HL-60 (cell line): Measurements from ENCODE around the gene GM2A.

Source experiments
- DNase-seq, 2 experiments: peaks; one replicate each; pipeline ENCODE4 v3.0.0-alpha.2; 2010 to 2020; ENCODE audit warnings: low read depth in 1 of 2, low spot score in 1 of 2
- H3K27ac ChIP-seq: fragments of 250-450 bp; sonication (Bioruptor Pico); replicated peaks from 2 replicates; pipeline ENCODE4 v1.5.1; 2020; ENCODE audit warnings: mild to moderate bottlenecking, moderate library complexity
- H3K27me3 ChIP-seq: fragments of 250-450 bp; sonication (Bioruptor Pico); 2 replicates; pipeline ENCODE4 v1.5.1; 2021; ENCODE audit warnings: mild to moderate bottlenecking, moderate library complexity; ENCODE audit not compliant: insufficient read depth, poor library complexity, severe bottlenecking
- H3K4me3 ChIP-seq: replicated peaks from 2 replicates; pipeline ENCODE4 v1.5.1; 2011; ENCODE audit warnings: mild to moderate bottlenecking, control low read depth, low read length; ENCODE audit not compliant: insufficient read depth
- GABPA ChIP-seq: IDR thresholded peaks from 2 replicates; pipeline ENCODE4 v1.6.1; 2012; ENCODE audit warnings: low read depth
- POLR2AphosphoS5 ChIP-seq: IDR thresholded peaks from 2 replicates; pipeline ENCODE4 v1.6.1; 2012; ENCODE audit warnings: low read depth
- SPI1 ChIP-seq: IDR thresholded peaks from 2 replicates; pipeline ENCODE4 v1.6.1; 2012; ENCODE audit warnings: low read depth, mild to moderate bottlenecking, borderline replicate concordance
- TF ChIP-seq, protein P1 (sequence below): IDR thresholded peaks from 2 replicates; pipeline ENCODE4 v1.6.1; 2012; ENCODE audit warnings: low read depth; ENCODE audit not compliant: insufficient replicate concordance
- TF ChIP-seq, protein P2 (sequence below): IDR thresholded peaks from one replicate; pipeline ENCODE4 v1.5.1; 2011; ENCODE audit warnings: low read length, control low read depth, inconsistent platforms; ENCODE audit not compliant: insufficient read depth

Gene GM2A

DNA sequence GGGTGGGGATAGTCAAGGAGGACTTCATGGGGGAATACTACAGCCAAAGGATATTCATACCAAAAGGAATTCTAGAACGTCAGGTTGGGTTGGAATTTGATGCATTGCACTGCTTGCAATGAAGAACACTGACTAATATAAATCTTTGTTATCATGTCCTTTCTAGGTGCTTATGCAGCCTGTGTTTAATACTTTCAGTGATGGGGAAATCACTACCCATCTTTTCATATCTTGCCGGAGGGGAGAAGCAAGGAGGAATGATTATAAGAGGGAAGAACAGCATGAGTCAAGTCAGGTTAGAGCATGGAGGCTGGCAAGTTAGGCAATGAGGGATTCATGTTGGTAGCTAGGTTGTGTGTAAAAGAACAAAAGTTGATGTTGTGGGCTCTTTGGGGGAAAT is 24.0 kb upstream of the GM2A start:
- DNase-seq = no peak
- no peak overlapping the region for H3K27ac ChIP-seq
- no peak overlapping the region for H3K4me3 ChIP-seq
- no peaks in the 10 kb centered on the region for H3K27me3 ChIP-seq
- no peak for TF ChIP-seq POLR2AphosphoS5
- TF ChIP-seq GABPA = no peak

DNA sequence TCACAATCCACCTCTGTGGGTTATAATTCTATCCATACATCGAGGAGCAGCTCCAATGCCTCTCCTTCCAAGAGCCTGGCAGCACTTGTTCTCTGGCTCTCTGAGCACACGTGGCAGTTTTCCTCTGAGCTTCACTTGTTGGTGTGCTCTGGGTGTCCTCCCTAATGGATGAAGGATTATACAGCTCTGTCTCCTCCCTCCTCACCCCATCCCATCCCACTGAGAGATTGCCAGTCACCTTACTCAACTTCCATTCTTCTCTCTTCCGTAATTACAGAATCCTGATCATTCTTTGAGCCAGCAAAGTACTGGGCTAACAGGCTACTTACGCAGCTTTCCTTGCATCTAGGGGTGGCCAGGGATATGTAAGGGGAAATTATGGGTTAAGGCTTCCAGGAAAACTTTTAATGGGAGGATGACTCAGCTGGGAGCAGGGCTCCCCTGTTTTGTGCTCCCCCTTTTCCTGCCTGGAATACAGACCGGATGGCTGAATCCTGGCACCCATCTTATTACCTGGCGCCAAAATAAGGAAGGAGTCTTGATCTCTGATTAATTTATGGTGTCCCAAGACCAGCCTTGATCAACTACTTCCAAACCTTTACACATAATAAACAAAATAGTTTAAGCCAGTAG is 22.8 kb upstream of the GM2A start:
- no peak overlapping the region for H3K27ac ChIP-seq

DNA sequence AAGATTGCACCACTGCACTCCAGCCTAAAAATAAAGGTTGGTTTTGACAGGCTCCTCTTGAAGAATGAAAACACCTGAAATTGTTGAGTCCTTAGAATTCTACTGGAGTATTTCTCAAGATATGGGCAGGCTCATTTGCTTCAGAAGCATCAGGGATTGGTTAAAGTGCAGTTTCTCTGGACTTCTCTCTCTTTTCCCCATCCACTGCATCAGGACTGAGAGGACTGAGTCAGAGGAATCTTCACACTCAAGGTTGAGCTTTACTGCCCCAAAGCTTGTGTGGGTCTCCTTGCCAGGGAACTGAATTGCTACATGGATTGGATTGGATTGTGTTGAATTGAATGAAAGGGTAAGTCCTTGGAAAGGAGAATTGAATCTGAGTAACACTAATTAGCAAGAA is 21.6 kb upstream of the GM2A start:
- no peak for DNase-seq
- TF ChIP-seq, protein P1, sequence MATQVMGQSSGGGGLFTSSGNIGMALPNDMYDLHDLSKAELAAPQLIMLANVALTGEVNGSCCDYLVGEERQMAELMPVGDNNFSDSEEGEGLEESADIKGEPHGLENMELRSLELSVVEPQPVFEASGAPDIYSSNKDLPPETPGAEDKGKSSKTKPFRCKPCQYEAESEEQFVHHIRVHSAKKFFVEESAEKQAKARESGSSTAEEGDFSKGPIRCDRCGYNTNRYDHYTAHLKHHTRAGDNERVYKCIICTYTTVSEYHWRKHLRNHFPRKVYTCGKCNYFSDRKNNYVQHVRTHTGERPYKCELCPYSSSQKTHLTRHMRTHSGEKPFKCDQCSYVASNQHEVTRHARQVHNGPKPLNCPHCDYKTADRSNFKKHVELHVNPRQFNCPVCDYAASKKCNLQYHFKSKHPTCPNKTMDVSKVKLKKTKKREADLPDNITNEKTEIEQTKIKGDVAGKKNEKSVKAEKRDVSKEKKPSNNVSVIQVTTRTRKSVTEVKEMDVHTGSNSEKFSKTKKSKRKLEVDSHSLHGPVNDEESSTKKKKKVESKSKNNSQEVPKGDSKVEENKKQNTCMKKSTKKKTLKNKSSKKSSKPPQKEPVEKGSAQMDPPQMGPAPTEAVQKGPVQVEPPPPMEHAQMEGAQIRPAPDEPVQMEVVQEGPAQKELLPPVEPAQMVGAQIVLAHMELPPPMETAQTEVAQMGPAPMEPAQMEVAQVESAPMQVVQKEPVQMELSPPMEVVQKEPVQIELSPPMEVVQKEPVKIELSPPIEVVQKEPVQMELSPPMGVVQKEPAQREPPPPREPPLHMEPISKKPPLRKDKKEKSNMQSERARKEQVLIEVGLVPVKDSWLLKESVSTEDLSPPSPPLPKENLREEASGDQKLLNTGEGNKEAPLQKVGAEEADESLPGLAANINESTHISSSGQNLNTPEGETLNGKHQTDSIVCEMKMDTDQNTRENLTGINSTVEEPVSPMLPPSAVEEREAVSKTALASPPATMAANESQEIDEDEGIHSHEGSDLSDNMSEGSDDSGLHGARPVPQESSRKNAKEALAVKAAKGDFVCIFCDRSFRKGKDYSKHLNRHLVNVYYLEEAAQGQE = no peak
- Histone ChIP-seq H3K27ac (no peak overlapping the region), H3K4me3 (no peak overlapping the region), H3K27me3 (no peaks in the 10 kb centered on the region)

More for the DNA sequence above, 22.8 kb upstream of the GM2A start:
- Histone ChIP-seq H3K4me3 (no peak overlapping the region), H3K27me3 (no peaks in the 10 kb centered on the region)
- DNase-seq = no peak
- TF ChIP-seq, protein P2, sequence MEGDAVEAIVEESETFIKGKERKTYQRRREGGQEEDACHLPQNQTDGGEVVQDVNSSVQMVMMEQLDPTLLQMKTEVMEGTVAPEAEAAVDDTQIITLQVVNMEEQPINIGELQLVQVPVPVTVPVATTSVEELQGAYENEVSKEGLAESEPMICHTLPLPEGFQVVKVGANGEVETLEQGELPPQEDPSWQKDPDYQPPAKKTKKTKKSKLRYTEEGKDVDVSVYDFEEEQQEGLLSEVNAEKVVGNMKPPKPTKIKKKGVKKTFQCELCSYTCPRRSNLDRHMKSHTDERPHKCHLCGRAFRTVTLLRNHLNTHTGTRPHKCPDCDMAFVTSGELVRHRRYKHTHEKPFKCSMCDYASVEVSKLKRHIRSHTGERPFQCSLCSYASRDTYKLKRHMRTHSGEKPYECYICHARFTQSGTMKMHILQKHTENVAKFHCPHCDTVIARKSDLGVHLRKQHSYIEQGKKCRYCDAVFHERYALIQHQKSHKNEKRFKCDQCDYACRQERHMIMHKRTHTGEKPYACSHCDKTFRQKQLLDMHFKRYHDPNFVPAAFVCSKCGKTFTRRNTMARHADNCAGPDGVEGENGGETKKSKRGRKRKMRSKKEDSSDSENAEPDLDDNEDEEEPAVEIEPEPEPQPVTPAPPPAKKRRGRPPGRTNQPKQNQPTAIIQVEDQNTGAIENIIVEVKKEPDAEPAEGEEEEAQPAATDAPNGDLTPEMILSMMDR = no peak
- TF ChIP-seq SPI1 (no peak), POLR2AphosphoS5 (no peak), GABPA (no peak)

DNA sequence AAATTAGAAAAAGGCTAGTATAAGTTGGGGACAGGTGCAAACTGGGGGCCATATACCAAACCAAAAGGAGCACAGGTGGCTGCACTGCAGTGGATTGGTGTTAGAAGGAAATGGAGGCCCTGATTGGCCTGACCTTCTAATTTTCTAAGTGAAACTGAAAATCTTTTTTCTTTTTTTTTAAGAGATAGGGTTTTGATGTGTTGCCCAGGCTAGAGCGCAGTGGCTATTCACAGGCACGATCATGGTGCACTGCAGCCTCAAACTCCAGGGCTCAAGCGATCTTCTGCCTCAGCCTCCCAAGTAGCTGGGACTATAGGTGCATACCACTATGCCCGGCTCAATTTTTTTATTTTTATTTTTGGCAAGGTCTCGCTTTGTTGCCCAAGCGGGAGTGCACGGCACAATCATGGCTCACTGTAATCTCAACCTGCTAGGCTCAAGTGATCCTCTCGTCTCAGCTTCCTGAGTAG is 19.3 kb upstream of the GM2A start:
- no peak for DNase-seq
- Histone ChIP-seq H3K27me3 (no peaks in the 10 kb centered on the region), H3K27ac (no peak overlapping the region), H3K4me3 (no peak overlapping the region)
- TF ChIP-seq, protein P1 = no peak
- no peak for TF ChIP-seq GABPA
- no peak for TF ChIP-seq SPI1
- TF ChIP-seq, protein P2 = no peak
- no peak for TF ChIP-seq POLR2AphosphoS5
